Measurements from ENCODE around the gene SPRED1. TPM values are rescaled to one million over a fixed set of nuclear protein-coding genes. Genes with fewer than 3 reads are reported as not detected.

Gene SPRED1
- total and polyA plus RNA-seq, 9 of the 15 experiments (the other 6 are each of a cell fraction or from before 2014, with no cell fraction given) = 2.8 to 17.4 (median 7.9) TPM

DNA sequence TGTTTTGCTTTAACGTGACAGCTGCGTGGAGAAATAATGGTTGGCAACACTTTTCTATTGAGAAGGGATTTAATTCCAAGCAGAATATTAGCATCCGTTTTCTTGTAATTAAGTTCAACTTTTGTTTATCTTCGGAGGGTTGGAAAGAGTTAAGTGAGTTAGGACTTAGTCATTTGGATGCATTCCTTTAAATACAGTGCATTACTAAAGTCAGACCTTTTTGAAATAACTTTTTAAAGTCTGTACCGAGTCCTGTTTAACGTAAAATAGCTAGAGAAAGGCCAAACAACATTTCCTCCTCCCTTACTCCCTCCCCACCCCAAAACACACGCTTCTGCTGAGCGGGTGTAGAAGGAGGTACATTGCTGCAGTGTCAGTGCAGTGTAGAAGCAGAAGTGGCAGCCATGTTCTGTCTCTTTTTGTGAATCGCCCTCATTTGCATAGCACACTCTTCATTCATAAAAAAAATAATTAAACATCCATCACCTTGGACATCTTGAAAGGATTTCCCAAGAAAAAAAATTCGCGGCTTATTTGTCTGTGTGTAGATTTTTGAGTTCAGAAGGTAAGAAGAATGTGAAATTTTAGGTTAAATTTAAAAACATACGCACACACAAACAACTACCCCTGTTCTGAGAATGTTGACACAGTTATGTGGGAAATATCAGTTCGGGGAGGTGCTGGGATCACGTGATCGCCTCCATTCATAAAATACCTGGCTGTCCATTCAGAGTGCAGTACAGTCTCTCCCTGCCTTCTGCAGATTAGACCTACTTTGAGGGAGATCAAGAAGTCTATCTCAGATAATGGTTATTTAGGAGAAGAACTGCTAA, 1.6 kb downstream of the SPRED1 start (continued):
- TF ChIP-seq SAFB2 (IDR thresholded peaks at IDR 0.05; ENCODE audit: borderline replicate concordance, low read depth, low read length, severe bottlenecking) (no peak), TEAD2 (tag; IDR thresholded peaks at IDR 0.05) (0 out of 2 replicates have a peak, but pooled peaks have one; percentile 16), EP300 (IDR thresholded peaks at IDR 0.05; ENCODE audit: low read length) (peak; percentile 58; the same call in 1 of the 2 replicates), SIX5 (IDR thresholded peaks at IDR 0.05; ENCODE audit: borderline replicate concordance in 1 of 2, insufficient read depth in 1 of 2, low read depth in 1 of 2, low read length in 2 of 2) (no peak), ZNF23 (CRISPR knock-in tag; IDR thresholded peaks at IDR 0.05) (no peak), SMC3 (conservative IDR thresholded peaks at IDR 0.05; ENCODE audit: insufficient read depth, low read depth, low read length) (no peak), ETS2 (tag; IDR thresholded peaks at IDR 0.05; ENCODE audit: borderline replicate concordance, poor library complexity, severe bottlenecking) (no peak), ZBTB8A (IDR thresholded peaks at IDR 0.05; ENCODE audit: partially characterized antibody) (no peak), ZNF76 (CRISPR knock-in tag; IDR thresholded peaks at IDR 0.05; ENCODE audit: borderline replicate concordance) (no peak), ZNF140 (CRISPR knock-in tag; IDR thresholded peaks at IDR 0.05) (no peak), STAG1 (CRISPR knock-in tag; IDR thresholded peaks at IDR 0.05; ENCODE audit: borderline replicate concordance) (no peak), NELFE (IDR thresholded peaks at IDR 0.05; ENCODE audit: insufficient read depth, insufficient read length) (no peak), ZNF79 (CRISPR knock-in tag; IDR thresholded peaks at IDR 0.05; ENCODE audit: low read depth) (no peak), TAL1 (IDR thresholded peaks at IDR 0.05) (peak; percentile 58), ZNF316 (IDR thresholded peaks at IDR 0.05) (no peak)
- TF ChIP-seq, protein P1, sequence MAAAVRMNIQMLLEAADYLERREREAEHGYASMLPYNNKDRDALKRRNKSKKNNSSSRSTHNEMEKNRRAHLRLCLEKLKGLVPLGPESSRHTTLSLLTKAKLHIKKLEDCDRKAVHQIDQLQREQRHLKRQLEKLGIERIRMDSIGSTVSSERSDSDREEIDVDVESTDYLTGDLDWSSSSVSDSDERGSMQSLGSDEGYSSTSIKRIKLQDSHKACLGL (CRISPR knock-in tag; IDR thresholded peaks at IDR 0.05; ENCODE audit: borderline replicate concordance, poor library complexity, severe bottlenecking) = no peak
- TF ChIP-seq, protein P2, sequence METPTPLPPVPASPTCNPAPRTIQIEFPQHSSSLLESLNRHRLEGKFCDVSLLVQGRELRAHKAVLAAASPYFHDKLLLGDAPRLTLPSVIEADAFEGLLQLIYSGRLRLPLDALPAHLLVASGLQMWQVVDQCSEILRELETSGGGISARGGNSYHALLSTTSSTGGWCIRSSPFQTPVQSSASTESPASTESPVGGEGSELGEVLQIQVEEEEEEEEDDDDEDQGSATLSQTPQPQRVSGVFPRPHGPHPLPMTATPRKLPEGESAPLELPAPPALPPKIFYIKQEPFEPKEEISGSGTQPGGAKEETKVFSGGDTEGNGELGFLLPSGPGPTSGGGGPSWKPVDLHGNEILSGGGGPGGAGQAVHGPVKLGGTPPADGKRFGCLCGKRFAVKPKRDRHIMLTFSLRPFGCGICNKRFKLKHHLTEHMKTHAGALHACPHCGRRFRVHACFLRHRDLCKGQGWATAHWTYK (CRISPR knock-in tag; IDR thresholded peaks at IDR 0.05) = no peak
- TF ChIP-seq, protein P3, sequence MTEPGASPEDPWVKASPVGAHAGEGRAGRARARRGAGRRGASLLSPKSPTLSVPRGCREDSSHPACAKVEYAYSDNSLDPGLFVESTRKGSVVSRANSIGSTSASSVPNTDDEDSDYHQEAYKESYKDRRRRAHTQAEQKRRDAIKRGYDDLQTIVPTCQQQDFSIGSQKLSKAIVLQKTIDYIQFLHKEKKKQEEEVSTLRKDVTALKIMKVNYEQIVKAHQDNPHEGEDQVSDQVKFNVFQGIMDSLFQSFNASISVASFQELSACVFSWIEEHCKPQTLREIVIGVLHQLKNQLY (CRISPR knock-in tag; conservative IDR thresholded peaks at IDR 0.05) = no peak
- TF ChIP-seq, protein P4, sequence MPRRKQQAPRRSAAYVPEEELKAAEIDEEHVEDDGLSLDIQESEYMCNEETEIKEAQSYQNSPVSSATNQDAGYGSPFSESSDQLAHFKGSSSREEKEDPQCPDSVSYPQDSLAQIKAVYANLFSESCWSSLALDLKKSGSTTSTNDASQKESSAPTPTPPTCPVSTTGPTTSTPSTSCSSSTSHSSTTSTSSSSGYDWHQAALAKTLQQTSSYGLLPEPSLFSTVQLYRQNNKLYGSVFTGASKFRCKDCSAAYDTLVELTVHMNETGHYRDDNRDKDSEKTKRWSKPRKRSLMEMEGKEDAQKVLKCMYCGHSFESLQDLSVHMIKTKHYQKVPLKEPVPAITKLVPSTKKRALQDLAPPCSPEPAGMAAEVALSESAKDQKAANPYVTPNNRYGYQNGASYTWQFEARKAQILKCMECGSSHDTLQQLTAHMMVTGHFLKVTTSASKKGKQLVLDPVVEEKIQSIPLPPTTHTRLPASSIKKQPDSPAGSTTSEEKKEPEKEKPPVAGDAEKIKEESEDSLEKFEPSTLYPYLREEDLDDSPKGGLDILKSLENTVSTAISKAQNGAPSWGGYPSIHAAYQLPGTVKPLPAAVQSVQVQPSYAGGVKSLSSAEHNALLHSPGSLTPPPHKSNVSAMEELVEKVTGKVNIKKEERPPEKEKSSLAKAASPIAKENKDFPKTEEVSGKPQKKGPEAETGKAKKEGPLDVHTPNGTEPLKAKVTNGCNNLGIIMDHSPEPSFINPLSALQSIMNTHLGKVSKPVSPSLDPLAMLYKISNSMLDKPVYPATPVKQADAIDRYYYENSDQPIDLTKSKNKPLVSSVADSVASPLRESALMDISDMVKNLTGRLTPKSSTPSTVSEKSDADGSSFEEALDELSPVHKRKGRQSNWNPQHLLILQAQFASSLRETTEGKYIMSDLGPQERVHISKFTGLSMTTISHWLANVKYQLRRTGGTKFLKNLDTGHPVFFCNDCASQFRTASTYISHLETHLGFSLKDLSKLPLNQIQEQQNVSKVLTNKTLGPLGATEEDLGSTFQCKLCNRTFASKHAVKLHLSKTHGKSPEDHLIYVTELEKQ (CRISPR knock-in tag; IDR thresholded peaks at IDR 0.05) = no peak
